ENCODE data around the gene VPS54.
A peak's percentile ranks its signal among the peaks of the same experiment; 100 is the strongest.

Gene VPS54, protein sequence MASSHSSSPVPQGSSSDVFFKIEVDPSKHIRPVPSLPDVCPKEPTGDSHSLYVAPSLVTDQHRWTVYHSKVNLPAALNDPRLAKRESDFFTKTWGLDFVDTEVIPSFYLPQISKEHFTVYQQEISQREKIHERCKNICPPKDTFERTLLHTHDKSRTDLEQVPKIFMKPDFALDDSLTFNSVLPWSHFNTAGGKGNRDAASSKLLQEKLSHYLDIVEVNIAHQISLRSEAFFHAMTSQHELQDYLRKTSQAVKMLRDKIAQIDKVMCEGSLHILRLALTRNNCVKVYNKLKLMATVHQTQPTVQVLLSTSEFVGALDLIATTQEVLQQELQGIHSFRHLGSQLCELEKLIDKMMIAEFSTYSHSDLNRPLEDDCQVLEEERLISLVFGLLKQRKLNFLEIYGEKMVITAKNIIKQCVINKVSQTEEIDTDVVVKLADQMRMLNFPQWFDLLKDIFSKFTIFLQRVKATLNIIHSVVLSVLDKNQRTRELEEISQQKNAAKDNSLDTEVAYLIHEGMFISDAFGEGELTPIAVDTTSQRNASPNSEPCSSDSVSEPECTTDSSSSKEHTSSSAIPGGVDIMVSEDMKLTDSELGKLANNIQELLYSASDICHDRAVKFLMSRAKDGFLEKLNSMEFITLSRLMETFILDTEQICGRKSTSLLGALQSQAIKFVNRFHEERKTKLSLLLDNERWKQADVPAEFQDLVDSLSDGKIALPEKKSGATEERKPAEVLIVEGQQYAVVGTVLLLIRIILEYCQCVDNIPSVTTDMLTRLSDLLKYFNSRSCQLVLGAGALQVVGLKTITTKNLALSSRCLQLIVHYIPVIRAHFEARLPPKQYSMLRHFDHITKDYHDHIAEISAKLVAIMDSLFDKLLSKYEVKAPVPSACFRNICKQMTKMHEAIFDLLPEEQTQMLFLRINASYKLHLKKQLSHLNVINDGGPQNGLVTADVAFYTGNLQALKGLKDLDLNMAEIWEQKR

GRCh38 chr2:64019083-64019974 lies at the start of gene VPS54:
TSS of gene VPS54 (minus strand) at chr2:64019428. CDS start at chr2:63983999, 35,429 bp downstream.
- peak; percentile 25 for DNase-seq (ENCODE audit: low read depth in 2 of 2)

GRCh38 chr2:64067326-64067725 lies 48.1 kb upstream of the VPS54 start:
- DNase-seq (ENCODE audit: low read depth in 2 of 2): no peak

DNA sequence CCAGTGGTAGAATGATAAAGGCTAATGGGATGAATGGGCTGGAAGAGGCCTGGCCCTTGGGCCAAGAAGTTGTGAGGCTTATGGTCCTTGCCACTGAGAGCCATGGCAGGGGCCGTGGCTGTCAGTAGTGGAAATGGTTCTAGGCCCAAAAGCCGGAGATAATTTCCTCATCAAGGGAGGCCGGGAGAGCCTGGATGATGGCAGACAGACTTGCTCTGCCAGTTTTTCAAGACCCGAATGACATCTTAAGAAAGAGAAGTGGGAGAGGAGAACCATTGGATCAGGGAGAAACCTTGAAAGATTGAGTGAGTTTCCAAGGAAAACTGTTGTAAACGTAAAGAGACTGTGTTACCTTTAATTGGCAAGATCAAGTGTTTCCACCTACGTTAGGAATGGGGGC lies 46.3 kb upstream of the VPS54 start:
- DNase-seq (ENCODE audit: low read depth in 2 of 2): no peak

GRCh38 chr2:64063924-64064331 lies 44.7 kb upstream of the VPS54 start:
- DNase-seq (ENCODE audit: low read depth in 2 of 2): no peak

DNA sequence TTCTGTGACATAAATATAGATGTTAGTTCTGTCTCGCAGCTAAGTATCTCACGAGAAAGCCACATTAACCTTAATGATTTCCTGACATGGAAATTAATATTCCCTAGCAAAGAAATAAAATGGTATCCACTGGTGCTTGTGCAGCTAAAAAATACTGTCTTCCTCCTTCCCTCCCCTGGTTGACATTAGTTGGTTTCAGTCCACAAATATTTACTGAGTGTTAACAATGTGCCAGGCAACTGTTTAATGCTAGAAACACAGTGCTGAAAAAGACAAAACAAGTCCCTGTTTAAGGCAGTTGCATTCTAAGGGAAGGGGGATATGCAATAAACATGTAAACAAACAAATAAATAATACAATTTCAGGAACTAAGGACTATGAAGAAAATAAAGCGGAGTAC lies 44.2 kb upstream of the VPS54 start:
- no peak for DNase-seq (ENCODE audit: low read depth in 2 of 2)

GRCh38 chr2:64062840-64063239 lies 43.6 kb upstream of the VPS54 start:
- no peak for DNase-seq (ENCODE audit: low read depth in 2 of 2)

DNA sequence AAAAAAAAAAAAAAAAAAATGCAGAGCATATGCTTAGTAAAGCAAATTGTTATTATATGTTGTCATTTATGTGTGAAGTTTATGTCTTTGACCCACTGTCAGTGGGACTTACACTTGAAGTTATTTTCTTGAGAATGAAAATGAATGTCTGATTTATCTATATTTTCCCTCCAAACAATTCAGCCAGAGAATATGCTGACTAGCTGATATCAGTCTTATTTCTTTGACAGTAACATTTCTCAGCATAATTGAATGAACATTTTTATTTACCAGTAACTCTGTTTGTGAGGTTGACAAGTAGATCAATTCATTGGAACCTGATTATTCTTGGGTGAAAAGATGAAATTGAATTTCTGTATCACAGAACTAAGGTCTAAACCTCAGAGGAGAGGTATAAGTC lies 40.0 kb upstream of the VPS54 start:
- DNase-seq (ENCODE audit: low read depth in 2 of 2): no peak

GRCh38 chr2:64056021-64056420 lies 36.8 kb upstream of the VPS54 start:
- DNase-seq (ENCODE audit: low read depth in 2 of 2): no peak

- no peak for DNase-seq (ENCODE audit: low read depth in 2 of 2)
Observed at GRCh38 chr2:64054161-64054915, 35.1 kb upstream of the VPS54 start.

GRCh38 chr2:64052463-64053241 lies 33.4 kb upstream of the VPS54 start:
- DNase-seq (ENCODE audit: low read depth in 2 of 2): no peak

DNA sequence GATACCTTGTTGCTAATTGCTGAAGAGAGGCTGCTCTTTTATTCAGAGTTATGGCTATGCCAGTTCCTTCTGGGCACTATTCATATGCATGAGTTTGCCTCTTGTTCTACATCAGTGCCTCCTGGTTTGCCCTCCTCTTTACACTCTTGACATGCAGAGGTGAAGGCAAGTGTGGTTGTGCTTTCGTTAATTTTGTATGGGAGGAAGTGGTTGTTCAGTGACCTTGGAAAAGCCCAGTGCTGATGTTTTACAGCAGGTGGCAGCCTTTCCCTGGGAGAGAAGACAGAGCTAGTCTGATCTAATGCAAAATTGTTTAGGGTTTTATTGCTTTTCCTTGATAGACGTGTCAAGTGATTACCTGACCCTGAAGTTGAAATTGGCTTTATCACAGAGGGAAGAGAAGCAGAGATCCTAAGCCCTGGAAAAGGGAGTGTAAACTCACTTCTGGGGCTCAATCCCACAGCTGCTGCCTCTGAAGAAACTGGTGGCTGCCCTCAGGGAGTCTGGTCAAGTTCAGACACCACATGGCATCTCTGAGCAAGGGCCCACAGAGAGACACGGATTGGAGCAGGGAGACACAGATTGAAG lies 30.5 kb upstream of the VPS54 start:
- peak; percentile 22 to 27 for DNase-seq (ENCODE audit: low read depth in 2 of 2)

DNA sequence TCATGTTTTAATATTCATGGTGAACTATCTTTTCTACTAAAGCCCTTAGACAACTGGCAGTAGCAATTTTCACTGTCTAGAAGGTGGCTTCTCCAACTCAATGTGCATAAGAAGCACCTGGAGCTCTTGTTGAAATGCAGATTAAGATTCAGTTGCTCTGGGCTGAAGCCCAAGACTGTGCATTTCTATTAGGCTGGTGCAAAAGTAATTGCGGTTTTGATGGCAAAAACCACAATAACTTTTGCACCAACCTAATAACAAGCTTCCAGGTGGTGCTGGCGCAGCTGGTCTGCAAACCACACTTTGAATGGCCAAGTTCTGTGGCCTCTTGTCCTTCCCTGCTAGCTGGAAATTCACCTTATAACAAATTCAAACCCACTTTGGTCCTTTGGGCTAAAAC lies 26.7 kb upstream of the VPS54 start:
- no peak for DNase-seq (ENCODE audit: low read depth in 2 of 2)

DNA sequence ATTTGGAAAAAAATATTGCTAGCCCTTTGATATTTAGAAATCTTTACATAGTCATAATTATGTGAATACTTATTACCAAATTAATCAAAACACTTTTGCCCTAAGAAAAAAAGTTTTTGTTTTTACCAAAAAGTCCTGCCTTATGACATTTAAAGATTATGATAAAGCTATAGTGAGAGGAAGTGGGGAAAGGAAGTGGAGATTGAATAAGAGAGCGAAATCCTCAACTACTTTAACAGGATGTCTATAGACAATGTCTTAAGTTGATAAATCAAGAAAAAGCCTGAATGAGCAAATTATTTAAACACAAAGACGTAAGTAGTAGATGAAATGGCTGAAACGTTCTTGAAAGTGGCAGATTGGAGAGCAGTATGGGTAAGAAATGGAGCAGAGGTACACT lies 20.9 kb upstream of the VPS54 start:
- DNase-seq (ENCODE audit: low read depth in 2 of 2): no peak

DNA sequence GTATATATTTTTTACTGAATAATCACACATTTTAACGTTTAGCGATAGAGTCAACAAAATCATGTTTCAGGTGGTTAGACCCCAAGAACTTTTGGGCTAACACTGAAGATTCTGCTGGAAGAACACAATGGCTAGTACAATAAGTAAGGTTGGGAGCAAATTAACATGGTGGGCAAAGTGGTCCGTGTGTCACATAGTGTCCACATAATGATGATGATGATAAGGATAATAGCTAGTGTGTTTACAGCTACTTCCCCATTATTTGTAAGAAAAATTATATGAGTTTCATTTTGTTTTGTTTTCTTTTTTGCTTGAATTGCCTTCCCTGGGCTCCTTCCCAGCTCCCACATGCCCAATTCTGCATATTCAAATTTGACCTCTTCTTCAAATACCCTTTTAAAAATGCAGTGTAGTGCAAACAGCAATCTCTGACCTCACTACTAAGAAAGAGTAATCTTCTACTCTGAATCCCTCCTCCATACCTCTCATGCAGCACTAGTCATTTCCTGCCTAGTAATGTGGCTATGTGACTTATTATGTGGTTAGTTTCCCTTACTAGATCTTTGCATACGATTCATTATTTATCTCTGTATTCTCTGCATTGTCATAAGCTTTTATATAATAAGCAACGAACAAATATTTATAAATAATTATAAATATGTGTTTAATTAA lies 16.9 kb upstream of the VPS54 start:
- DNase-seq (ENCODE audit: low read depth in 2 of 2): no peak

GRCh38 chr2:64035072-64035942 lies 16.1 kb upstream of the VPS54 start:
- DNase-seq (ENCODE audit: low read depth in 2 of 2): no peak

DNA sequence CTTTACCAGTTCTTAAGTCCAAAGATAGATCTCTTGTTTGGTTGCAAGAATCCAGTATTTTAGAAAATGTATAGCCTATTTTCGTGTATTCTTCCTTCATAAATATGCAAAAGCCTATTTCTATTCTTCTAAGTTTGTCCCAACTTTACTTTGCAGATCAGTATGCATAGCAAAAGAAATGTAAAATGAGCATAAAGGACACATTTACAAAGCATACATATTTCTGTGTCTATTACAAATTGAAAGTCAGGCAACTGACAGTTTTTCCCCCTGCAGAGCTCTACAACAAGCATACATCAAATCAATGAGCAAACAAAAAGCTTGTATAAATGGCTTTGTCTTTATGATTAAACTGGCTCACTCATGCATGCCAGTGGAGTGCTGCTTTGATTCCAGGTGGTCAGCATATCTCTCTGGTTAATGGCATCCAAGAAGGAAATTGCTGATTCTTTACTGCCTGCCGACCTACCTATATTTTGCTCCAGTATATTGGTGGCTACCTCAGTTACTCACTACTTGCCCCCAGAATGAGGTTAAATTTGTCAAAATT lies 10.0 kb upstream of the VPS54 start:
- no peak for DNase-seq (ENCODE audit: low read depth in 2 of 2)

DNA sequence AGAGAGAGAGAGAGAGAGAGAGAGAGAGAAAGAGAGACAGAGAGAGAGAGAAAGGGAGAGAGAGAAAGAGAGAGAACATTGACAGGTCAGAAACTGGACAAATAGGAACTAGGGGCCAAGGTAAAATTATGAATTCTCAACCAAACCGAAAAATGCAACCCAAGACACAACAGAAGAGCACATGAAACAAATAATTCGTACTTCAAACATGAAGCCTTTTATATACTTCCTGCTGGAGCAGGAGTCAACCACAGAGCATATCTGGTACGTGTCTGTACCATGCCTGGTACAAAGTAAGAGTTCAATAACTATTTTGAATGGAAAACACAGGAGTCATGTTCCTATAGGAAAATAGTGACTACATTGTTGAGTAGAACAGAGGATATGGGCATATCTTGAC lies 6.5 kb upstream of the VPS54 start:
- DNase-seq (ENCODE audit: low read depth in 2 of 2): no peak
